Nucleus accumbens (tissue), 56 donors: ENCODE results near the gene CYSRT1.

ENCODE experiments used
- DNase-seq, 56 donors: peaks; one replicate each; lab custom pipeline; 2025; lab: John Stamatoyannopoulos, UW

The CYSRT1 gene

GRCh38 chr9:137224830-137225694 is at the start of gene CYSRT1:
TSS of gene CYSRT1 (plus strand) at chr9:137225174. CDS start at chr9:137225622, 448 bp downstream.
- no peak for DNase-seq

GRCh38 chr9:137175345-137175961 is 49.5 kb upstream of the CYSRT1 start:
- DNase-seq = no peak

GRCh38 chr9:137176302-137177182 is 48.4 kb upstream of the CYSRT1 start:
- peak in 1 of 56 donors; percentile 21 for DNase-seq

- no peak for DNase-seq
Observed at GRCh38 chr9:137178201-137178938, 46.6 kb upstream of the CYSRT1 start.

GRCh38 chr9:137178939-137179630 is 45.9 kb upstream of the CYSRT1 start:
- DNase-seq = no peak

GRCh38 chr9:137179761-137180160 is 45.2 kb upstream of the CYSRT1 start:
- DNase-seq = no peak

- no peak for DNase-seq
Observed at GRCh38 chr9:137180491-137180890, 44.5 kb upstream of the CYSRT1 start.

GRCh38 chr9:137181680-137182079 is 43.3 kb upstream of the CYSRT1 start:
- DNase-seq = no peak

GRCh38 chr9:137182836-137183235 is 42.1 kb upstream of the CYSRT1 start:
- DNase-seq = no peak

GRCh38 chr9:137183980-137184595 is 40.9 kb upstream of the CYSRT1 start:
- no peak for DNase-seq

- no peak for DNase-seq
Observed at GRCh38 chr9:137184881-137185660, 39.9 kb upstream of the CYSRT1 start.

GRCh38 chr9:137185921-137186320 is 39.1 kb upstream of the CYSRT1 start:
- no peak for DNase-seq

GRCh38 chr9:137186385-137186784 is 38.6 kb upstream of the CYSRT1 start:
- DNase-seq = no peak

GRCh38 chr9:137187386-137187785 is 37.6 kb upstream of the CYSRT1 start:
- DNase-seq = no peak

- no peak for DNase-seq
Observed at GRCh38 chr9:137188086-137188489, 36.9 kb upstream of the CYSRT1 start.

GRCh38 chr9:137188490-137189296 is 36.3 kb upstream of the CYSRT1 start, which contains the start of the genes ANAPC2 and SSNA1:
TSS of gene ANAPC2 (minus strand) at chr9:137188560. CDS start at chr9:137188532, 28 bp downstream.
TSS of gene SSNA1 (plus strand) at chr9:137188676. CDS start at chr9:137188727, 51 bp downstream.
- peak in 55 of 56 donors; percentile 57 to 96 (median 90) for DNase-seq
